ACHN (cell line): ENCODE measurements around the gene CD1D.
"Not testable (repeated sequence)": the region's sequence is repeated elsewhere in the genome, so short reads cannot be mapped to it uniquely, and the experiment has no call there.

ENCODE experiments used
- DNase-seq: peaks from one replicate; pipeline ENCODE4 v3.0.0-alpha.2; 2015
- in situ Hi-C: cut with HindIII; loops from 2 replicates; pipeline ENCODE4 v1.10.0; 2017; ENCODE audit warnings: low sequenced_read_pairs, low pct_ligation_motif_present, low pct_unique_long_range_greater_than_20kb

CD1D gene

DNA sequence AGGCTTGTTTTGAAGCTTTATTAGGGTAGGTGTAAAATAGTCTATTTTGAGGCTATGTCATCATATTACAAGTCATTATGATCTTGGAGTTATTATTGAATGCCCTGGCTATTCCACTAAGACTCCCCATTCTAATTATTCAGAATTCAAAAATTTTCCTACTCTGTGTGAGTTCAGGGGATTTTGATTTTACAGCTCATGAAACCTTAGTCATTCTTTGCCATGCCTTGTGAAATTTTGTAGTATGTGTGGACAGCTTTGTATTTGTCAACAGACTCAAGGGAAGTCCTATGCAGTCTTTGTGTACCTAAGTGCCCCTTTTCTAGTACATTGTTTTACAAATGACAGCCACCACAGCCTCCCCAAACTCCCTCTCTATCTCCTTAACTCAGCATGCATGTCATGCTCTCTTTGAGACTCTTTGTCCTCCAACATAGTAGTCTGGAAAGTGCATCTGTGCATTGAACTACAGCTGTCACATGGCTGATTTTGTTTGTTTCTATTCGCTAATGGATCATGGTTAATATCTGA is 28.0 kb downstream of the CD1D start:
- no peak for DNase-seq
- in situ Hi-C loops = no loop called here

DNA sequence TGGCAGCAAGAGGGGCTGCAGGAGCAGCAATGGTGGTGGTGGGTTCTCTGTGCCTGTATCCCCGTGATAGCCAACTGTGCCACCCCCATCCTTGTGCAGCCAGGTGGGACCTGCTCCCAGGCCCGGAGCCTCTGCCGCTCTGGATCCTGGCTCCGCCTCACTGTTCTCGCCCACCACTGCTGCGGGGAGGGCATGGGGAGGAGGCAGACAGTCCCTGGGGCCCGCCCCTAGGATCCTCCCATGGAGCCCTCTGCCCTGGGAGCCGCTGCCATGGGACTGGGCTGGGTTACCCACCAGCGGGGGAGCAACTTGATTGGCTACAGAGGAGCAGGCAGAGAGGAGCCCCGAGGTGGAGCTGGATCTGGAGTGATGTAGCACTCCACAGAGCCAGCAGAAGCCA is 31.6 kb downstream of the CD1D start:
- DNase-seq = no peak
- in situ Hi-C loops = no loop called here

GRCh38 chr1:158223445-158223844 is 42.8 kb downstream of the CD1D start:
- in situ Hi-C loops = not testable (repeated sequence)

DNA sequence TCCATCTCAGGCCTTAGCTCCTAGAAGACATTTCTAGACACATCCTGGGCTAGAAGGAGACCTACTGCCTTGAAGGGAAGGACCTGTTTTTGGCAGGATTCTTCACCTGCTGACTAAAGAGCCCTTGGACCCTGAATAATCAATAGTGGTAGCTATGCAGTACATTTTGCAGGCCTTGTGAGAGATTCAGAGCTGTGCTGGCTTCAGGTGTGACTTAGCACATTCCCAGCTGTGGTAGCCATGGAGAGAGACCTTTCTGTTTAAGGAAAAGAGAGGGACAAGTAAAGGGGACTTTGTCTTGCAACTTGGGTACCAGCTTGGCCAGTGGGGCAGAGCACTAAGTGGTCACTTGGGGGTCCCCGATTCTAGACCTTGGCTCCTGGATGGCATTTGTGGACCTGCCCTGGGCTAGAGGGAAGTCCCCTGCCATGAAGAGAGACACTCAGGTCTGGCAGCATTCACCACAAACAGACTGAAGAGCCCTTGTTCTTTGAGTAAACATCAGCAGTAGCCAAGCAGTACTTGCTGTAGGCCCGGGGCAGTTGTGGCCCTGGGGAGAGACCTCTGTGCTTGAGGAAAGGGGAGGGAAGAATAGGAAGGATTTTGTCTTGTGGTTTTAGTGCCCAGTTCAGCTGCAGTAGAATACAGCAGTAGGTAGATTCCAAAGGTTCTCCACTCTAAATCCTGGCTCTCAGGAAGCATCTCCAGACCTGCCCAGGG is 47.4 kb downstream of the CD1D start:
- no peak for DNase-seq
- in situ Hi-C loops = no loop called here

More at GRCh38 chr1:158223445-158223844, 42.8 kb downstream of the CD1D start:
- not testable (repeated sequence) for DNase-seq
